Activated T-helper 1 cell treated with Interleukin-2 at 50 U/mL for 16 hours (primary cell): ENCODE measurements around the gene CISH.
A peak's percentile ranks its signal among the peaks of the same experiment; 100 is the strongest.

ENCODE experiments used
- DNase-seq: peaks from one replicate; pipeline ENCODE4 v3.0.0-alpha.2; 2020; ENCODE audit warnings: low read depth

The CISH gene, protein sequence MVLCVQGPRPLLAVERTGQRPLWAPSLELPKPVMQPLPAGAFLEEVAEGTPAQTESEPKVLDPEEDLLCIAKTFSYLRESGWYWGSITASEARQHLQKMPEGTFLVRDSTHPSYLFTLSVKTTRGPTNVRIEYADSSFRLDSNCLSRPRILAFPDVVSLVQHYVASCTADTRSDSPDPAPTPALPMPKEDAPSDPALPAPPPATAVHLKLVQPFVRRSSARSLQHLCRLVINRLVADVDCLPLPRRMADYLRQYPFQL

DNA sequence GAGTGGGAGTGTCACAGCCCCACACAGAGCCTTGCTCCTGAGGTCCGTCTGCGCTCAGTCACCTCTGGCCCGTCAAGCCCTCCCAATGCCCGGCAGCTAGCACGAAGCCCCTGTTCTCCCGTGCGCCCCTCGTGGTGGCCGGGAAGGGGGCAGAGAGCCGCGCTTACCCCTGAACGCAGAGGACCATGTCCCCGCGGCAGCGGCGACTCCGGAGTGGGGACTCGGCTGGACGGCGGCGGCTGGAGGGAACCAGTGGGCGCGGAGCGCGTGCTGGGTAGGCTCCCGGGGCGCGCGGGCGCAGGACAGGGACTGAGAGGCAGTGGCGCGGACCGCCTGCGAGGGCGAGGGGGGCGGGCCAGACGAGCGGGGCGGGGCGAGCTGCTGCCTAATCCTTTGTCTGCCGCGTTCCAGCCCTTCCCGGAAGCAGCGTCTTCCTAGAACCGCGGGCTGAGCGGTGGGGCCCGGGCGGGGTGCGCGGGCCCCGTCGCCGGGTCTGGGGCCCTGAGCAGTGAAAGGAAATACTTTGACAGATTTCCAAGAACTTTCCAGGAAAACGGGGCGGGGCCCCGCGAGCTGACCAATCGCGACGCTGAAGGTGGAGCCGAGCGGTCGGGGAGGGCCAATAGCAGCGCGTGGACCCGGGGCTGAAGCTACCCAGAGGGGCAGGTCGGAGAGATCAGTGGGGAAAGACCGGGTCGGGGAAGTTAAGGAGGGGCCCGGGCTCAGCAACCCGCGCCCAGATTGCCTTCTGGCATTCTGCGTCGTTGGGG is at the start of gene CISH:
TSS of gene CISH (minus strand) at position 311 of the 770 bp plus-strand sequence. CDS start at position 187, 124 bp downstream.
- peak; percentile 92 for DNase-seq

DNA sequence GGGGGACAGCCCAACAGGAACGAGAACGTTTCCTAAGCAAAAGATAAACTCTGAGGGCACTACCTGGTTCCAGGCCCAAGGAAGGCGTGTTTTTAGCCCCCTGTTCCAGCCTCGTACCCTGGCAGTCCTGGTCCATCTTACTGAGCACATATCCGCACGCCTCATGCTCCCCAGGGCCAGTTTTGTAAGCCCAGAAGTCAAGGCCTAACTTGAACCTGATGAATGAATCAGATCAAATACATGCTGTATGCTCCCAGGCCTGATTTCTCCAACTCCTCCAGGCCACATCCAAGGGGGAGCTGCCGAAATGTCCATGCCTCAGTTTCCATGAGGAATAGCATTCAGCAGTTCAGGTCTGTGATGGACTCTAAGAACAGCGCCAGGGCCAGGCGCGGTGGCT is 48.8 kb upstream of the CISH start:
- DNase-seq, result no peak

DNA sequence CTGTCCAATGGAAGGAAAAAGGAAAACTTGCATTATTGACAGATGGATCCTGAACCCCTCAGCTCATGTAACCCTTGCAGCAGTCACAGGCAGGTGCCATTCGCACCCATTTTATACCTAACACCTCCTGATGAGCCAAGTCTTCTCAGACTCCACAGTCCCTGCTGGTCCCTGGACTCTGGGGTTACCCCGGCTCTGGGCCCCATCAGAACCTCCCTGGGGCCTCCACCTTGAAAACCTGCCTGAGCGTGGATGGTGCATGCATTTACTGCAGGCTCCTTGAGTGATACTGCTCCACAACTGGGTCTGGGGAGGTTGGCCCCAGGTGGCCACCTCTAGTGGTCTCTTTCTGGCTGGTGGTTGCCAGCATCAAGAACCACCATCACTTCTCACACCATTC is 47.3 kb upstream of the CISH start:
- DNase-seq, result no peak

DNA sequence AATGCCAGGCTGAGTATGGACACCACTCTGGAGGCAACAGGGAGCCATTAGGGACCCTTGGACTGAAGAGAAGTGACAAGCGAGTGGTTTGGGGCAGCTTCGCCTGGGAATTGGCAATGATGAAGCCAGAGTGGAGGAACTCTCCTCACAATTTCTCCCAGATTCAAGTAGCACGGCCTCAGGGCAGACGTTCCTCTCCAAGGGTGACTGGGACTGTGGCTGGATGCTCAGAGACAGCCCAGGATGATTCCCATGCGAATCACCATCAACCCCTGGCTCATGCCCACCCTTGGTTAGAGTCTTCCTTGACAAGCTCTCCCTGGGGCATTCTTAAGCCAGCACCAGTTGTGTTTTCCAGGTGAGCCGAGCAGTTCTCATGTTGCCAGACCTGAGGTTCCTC is 46.8 kb upstream of the CISH start:
- DNase-seq, result no peak

DNA sequence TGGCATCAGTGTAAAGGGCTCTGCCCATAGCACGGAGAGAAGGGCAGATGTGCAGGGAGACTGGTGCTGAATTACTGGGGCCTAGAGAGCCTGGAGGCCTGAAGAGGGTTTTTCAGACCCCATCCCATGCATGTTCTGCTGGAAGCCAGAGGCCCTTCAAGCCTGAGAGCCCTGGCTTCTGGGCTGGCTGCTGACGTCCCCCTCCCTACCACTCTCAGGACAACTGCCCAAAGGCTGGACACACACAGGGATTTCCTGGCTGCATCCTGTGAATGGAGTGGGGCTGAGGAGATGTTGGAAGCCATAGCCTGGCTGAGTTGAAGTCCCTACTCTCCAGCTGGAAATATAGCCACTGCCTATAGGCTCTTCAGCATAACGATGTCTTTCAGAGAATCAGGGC is 46.2 kb upstream of the CISH start:
- no peak for DNase-seq

DNA sequence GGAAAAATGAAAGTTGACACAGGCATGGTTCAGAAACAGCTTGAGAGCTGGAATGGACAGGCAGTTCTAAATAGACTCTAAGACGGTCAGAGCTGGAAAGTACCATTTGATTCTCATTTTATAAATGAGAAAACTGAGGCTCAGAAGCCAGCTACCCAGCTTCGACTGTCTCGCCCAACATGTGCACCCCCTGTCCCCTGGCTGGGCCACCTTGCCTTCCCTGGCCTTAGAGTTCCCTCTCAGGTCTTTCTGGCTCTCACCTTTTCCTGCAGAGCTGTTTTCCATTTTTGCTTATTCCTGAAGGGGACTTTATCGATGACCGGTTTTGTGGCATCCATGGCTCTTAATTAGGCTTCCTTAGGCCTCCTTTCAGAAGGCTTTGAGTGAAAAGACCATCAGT is 45.8 kb upstream of the CISH start:
- no peak for DNase-seq

DNA sequence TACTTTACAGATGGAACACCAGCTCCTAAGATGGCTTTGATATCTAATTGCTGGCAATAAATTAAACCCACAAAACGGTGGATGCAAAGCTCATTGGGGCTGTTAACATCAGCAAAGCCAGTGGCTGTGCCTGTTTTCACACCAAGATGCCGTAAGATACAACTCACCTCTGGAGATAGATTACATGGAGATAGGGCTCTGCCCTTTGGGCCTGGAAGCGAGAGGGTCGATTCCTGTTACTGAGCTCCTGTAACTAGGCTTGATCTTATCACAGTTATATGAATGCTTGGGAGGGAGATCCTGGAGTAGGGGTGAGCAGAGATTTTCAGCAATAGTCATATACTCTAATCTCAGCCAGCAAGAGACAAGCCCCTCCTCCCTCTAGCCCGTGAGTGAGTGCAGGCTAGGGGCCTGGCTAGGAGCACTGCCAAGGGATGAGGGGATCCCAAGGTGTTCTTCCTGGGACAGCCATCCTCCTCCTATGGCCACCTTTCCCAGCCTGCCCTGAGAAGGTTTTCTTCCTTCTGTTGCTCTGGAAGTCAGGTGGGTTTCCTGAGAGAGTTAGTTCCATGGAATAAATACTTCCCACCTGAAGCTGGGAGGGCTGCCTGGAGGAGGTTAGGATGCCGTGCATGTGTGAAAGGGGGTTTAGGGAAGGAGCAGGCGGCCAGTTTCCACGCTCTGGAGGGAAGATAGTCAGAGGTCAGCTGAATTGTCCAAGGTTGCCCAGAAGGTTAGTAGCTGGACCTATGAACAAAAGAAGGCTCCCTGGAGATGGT is 45.0 kb upstream of the CISH start:
- no peak for DNase-seq

DNA sequence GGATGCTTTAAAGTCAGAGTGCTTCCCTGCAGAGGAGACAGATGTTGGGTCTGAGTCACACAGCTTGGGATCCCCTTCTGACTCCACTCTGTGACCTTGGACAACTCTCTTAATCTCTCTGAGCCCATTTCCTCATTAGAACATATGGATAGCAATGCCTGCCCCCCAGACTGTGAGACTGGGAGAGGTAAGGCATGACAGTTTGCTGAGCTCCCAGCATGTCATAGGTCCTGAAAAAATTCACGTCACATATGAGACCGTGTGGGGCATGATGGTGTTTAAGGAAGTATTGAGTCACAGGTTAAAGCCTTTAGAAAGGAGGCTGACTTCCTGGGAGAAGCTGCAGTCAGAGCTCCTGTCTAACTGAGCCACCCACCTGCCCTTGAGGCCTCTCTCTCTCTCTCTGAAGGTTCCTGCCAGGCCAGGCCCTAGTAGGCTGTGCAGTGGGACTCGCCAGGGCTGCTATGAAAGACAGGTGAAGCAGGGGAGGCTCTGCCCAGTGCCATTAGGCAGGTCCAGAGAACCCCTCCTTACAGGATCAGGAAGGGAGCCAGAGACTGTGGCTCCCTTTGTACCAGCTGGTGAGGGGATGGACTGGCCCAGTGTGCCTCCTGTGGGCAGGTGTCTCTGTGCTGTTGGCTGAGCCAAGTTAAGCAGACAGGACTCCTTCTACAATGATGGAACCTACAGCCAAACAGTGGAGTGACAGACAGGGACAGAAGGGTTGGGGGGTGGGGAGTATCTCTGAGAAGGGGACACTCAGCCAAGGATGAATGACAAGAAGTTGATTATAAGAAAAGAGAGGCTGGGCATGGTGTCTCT is 43.6 kb upstream of the CISH start:
- no peak for DNase-seq

DNA sequence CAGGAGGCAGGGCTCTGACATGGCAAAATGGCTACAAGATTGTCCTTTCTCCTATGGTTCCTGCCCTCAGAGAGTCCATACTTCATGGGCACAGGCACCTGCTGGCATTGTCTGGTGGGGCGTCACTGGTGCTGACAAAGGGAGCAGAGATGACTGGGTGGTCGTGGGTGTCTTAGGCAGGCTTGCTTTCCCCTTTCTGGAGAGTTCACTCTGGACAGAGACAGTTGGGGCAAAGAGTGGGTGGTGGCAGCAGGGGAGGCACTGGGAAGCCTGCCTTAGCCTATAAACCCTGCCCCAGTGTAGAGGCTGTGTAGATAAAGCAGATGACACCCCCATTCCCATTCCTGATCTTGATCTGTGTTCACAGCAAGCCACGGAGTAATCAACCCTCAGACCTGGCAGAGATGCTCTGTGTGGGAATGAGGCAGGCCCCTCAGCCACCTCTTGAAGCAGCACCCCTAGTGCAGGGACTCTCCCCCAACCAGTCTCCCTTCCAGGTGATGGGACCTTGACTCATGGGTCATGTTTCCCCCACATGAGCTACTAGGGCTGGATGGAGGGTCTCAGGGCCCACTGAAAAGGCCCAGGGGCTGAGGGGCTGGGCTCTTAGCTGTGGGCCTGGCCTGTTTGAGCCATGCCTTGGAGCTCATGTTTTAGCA is 42.5 kb upstream of the CISH start:
- DNase-seq, result no peak

DNA sequence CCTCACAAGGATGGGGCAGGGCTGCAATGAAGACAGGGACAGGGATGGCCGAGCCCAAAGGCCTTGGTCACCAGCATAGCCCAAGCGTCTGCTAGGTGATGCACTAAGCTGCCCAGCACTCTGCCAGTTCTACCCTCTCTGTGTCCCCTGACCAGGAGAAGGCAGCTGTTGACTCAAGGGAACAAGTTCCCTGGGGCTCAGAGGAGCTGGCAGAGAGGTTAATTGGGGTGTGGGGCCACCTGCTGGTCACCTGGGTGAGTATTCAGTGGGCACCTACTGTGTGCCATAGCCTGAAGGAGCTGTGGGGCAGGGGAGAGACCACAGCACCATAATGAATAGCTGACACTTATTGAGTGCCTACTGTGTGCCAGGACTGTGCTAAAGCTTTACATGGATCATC is 41.1 kb upstream of the CISH start:
- DNase-seq, result peak; percentile 29

DNA sequence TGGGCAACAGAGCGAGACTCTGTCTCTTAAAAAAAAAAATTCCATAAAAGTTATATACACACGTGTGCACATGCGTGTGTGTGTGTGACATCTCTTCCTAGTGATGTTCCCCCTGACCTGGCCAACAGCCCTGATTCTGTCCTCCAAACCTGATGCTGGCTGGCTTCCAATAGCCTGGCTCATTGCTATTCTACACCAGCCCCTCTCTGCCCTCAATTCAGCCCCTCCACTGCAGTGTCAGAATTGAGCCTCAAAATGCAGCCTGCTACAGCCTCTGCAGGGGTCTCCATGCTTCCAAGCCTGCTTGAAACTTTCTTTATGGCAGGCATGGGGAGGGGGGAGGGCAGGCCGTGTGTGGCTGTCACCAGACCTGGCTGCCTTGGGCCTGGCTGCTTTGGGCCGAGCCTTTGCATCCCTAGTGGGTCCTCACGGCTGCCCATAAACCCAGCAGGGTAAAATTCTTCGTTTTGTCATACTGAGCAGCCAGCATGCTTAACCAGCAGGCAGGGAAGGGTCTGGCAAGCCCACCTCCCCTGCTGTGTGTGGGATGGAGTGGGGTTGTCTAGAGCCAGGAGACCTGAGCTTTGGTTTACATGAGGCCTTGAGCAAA is 40.5 kb upstream of the CISH start:
- no peak for DNase-seq

DNA sequence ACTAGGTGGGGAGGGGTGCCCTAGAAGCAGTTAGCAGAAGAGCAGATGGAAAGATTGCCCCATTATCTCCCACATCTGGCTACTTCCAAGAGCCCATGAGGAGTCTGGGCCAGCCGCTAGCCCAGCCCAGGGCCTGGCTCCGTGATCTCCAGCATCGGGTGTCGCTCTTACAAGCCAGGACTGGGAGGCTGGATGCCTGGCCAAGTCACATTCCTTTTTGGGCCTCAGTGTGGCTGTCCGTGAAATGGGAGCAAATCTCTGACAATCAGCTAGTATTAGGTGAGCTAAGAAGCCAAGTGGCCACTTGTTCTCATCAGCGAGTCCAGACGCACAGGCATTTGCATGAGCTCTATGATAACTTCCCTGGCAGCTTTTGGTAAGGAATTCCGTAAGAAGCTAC is 39.9 kb upstream of the CISH start:
- no peak for DNase-seq

DNA sequence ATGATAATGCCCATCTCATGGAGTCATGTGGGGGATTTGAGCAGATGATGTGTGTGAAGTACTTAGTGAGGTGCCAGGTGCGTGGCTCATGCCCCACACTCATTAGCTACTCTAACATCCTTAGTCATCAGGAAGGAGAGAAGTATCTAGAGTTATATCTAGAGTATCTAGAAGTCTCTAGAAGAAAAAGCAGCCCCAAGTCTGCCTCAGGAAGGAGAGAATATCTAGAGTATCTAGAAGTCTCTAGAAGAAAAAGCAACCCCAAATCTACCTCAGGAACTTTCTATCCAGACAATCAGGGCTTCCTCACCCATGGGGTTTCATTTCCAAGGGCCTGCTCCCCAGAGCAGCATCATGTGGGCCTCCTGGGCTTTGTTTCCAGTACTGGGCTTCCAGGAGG is 38.4 kb upstream of the CISH start:
- DNase-seq, result no peak

DNA sequence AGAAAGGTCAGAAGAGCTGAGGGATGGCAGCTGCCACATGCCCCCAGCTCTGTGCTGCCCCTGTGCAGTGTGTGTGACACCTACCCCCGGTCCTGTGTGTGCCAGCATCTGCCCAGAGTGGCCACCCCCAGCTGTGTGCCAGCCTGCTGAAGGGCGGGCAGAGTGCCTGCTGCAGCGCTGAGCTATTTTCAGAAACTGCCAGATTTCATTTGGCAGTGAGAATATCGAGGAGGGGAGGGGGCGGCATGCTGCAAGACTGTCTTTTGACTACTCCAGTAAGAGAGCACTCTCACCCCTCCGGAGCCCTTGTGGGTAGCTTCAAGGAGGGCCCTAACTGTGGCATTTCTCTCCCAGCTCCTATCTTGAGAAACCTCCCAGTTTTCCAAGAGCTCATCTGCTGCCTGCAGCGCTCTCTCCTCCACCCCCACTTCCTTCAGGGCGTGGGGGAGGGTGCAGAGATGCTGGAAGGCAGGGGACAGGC is 37.9 kb upstream of the CISH start:
- no peak for DNase-seq

DNA sequence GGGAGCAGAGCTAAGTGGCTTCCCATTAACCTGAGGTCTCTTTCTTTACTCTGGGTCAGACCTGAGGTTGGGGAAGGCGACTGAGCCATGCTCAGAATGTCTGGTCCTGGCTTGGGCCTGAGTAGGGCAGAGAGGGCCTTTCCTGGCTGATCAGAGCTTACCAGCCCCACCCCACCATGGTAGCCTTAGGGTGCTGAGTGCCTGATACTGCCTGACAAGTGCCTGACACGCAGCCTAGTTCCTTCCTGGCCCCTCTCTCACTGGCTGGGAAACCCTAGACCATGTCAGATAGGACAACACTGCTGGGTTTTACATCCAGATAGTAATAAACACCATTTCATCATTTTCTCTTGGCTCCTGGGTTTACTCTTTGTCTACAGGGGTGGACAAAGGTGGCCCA is 37.4 kb upstream of the CISH start:
- DNase-seq, result no peak

DNA sequence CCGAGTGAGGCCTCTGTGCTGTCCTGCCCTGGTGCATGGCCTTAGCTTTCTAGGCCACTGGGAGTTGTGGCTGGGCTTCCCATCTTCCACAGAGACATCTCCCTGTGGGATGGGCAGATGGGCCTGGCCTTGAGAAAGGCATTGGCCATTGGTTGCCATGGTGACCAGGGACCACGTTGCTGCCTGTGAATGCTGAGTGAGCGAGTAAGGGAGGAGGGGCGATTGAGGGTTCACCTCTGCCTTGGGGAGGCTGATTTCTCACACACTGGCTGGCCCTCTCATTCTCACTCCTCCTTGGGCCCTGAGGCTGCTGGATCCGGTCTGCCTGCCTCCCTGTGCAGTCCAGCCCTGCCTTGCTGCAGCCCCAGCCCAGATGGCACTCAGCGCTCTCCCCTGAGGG is 36.7 kb upstream of the CISH start:
- DNase-seq, result no peak

DNA sequence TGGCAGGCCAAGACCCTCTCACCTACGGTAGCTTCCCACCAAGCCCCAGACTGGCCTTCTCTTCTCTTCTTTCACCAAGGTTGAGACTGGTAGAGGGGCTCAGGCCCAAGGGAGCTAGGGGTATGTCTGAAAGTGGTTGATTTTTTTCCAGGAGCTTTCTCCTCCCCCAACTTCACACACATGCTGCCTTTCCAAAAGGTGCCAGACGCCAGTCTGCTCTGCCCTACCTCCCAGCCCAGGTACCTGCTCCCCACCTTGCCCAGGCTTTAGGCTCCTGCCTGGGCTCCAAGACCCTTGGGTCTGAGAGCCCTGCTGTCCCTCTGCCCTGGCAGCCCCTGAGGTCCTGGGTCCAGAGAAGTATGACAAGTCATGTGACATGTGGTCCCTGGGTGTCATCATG is 33.8 kb upstream of the CISH start:
- no peak for DNase-seq

DNA sequence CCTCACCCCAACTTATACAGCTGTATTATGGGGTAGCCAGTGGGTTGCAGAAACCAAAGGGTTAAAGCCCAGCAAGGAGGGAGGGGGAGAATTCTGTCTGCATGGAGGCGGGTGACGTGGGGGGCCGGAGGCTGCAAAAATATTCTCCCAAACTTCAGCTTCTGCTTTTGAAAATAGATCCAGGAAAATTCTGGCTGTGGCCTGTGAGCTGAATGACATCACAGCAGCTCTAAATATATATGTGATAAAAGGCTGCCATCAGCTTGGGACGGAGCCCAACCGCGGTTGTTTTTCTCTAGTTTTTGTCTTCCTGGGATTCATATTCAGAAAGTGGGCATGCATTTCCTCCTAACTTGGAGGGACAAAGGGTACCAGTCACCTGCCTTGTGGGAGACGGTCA is 33.0 kb upstream of the CISH start:
- DNase-seq, result no peak

DNA sequence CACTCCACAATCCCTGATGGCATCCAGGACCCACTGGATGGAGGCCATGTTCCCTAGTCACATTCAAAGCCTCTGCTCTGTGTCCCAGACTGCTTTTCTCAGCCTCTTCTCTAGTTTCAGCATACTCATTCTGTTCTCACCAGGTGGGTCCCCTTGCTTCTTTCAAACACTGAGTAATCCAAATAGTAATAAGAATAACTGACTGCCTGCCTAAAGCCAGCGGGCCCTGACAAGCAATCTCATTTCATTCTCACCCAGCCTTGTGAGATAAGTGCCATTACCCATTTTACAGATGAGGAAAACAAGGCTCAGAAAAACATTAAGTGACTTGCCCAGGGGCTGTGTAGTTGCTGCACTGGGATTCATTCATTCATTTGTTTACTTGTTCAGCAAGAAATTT is 30.8 kb upstream of the CISH start:
- DNase-seq, result no peak

DNA sequence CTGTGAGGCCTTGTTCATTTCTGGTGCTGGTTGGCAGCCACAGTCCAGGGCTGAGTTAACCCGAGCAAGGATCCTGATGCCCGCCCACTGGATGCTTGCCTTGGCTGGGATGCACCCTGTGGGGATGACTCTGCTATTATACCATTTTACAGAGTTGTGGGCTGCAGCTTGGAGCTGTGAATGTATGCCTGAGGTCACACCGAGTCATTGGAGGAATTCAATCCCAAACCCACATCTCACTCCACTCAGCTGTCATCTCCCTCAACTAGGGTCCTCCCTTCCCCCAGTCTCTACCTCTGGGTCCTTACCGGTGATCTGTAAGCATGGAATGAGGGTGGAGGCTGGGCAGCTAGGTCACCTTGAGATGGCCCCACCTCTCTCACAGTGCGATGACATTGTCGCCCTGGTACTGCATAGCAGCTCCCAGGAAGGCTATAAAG is 27.5 kb upstream of the CISH start:
- no peak for DNase-seq

DNA sequence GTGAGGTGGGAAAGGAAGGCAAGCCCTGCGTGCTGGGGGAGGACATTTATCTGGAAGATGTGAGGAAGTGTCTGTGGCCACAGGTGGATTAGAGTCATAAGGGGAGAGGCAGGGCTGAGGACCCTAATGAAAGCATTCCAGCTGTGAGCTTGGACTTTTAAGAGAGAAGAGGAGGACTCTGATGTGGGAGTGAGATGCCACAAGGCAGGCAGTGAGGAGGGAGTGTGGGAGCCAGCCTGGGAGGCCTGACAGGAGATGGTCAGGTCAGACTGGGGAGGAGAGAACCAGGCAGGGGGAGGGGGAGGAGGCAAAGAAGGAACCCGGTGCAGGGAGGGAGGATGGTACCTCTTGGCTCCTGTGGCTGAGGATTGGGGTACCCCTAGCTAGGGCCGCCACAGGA is 26.4 kb upstream of the CISH start:
- no peak for DNase-seq
